Mammary epithelial cell (primary cell): ENCODE results near the gene DVL1.

Experiments used
- CTCF ChIP-seq, 2 donors: IDR thresholded peaks in 1 of 2; conservative IDR thresholded peaks in 1 of 2; 2 replicates each; pipeline ENCODE4 v1.5.1; 2011 to 2012; ENCODE audit warnings: inconsistent platforms in 2 of 2, low read length in 2 of 2, mild to moderate bottlenecking in 2 of 2, control low read depth in 1 of 2, low read depth in 1 of 2; ENCODE audit not compliant: insufficient read depth in 1 of 2; ENCODE audit errors: extremely low read depth in 1 of 2
- EZH2 ChIP-seq: IDR thresholded peaks from 2 replicates; pipeline ENCODE4 v1.6.1; 2012; ENCODE audit warnings: low read length, inconsistent platforms, borderline replicate concordance

- TF ChIP-seq CTCF (conservative IDR thresholded peaks at IDR 0.05 in 1 of 2, IDR thresholded peaks at IDR 0.05 in 1 of 2; ENCODE audit: extremely low read depth in 1 of 2, insufficient read depth in 1 of 2, low read depth in 1 of 2, low read length in 2 of 2) (no peak), EZH2 (no peak)
These were observed 48.9 kb downstream of the DVL1 start for GRCh38 chr1:1300352-1300739.
